PC-3 (cell line): ENCODE results near the gene MAPK1. TPM values are rescaled to one million over a fixed set of nuclear protein-coding genes. Genes with fewer than 3 reads are reported as not detected.
"Not testable (repeated sequence)": the region's sequence is repeated elsewhere in the genome, so short reads cannot be mapped to it uniquely, and the experiment has no call there.

ENCODE experiments used
- ATAC-seq: fragments of 200-7000 bp; cut with Tn5 transposase; 2 replicates; pipeline ENCODE4 v1.9.1; 2020; ENCODE audit warnings: mild to moderate bottlenecking, moderate library complexity
- BruUV-seq: library from RNA; stranded (reverse); fragments of 400-500 nt; replicated peaks from 2 replicates; lab custom pipeline; 2021; lab: Mats Ljungman, UMichigan
- CTCF ChIA-PET: fragments of 300-600 bp; sonication (Branson Sonifier 250); formaldehyde crosslinking; loops from one replicate; lab custom pipeline; 2022; ENCODE audit warnings: antibody characterized with exemption; lab: Charles Lee
- POLR2A ChIA-PET: fragments of 300-600 bp; sonication (Branson Sonifier 250); formaldehyde crosslinking; loops from one replicate; lab custom pipeline; 2022; ENCODE audit warnings: antibody characterized with exemption; ENCODE audit not compliant: unreplicated experiment; lab: Charles Lee
- DNase-seq: peaks from one replicate; pipeline ENCODE4 v3.0.0-alpha.2; 2015
- H2AFZ ChIP-seq: fragments of 300-600 bp; sonication (generic); 2 replicates; pipeline ENCODE4 v1.6.0; 2016; ENCODE audit warnings: antibody characterized with exemption, low read length
- H3F3A ChIP-seq: fragments of 300-600 bp; sonication (generic); one replicate; pipeline ENCODE4 v1.6.0; 2017; ENCODE audit warnings: antibody characterized with exemption, low read length, control low read depth, mild to moderate bottlenecking; ENCODE audit not compliant: unreplicated experiment
- H3K27ac ChIP-seq: fragments of 300-600 bp; sonication (generic); 2 replicates; pipeline ENCODE4 v1.5.1; 2016; ENCODE audit warnings: mild to moderate bottlenecking, low read length
- H3K27me3 ChIP-seq: fragments of 300-600 bp; sonication (generic); 2 replicates; pipeline ENCODE4 v1.6.1; 2016; ENCODE audit warnings: low read length, mixed read lengths
- H3K36me3 ChIP-seq: fragments of 300-600 bp; sonication (generic); 2 replicates; pipeline ENCODE4 v1.6.1; 2016; ENCODE audit warnings: low read depth, mixed run types, low read length, mixed read lengths
- H3K4me1 ChIP-seq: fragments of 300-600 bp; sonication (generic); 2 replicates; pipeline ENCODE4 v1.5.1; 2016; ENCODE audit warnings: low read length; ENCODE audit not compliant: insufficient read depth
- H3K4me2 ChIP-seq: fragments of 300-600 bp; sonication (generic); 2 replicates; pipeline ENCODE4 v1.6.0; 2016; ENCODE audit warnings: low read length
- H3K4me3 ChIP-seq: fragments of 300-600 bp; sonication (generic); 2 replicates; pipeline ENCODE4 v1.5.1; 2016; ENCODE audit warnings: mild to moderate bottlenecking, low read length, mixed read lengths
- H3K79me2 ChIP-seq: fragments of 300-600 bp; sonication (generic); 2 replicates; pipeline ENCODE4 v1.6.1; 2017; ENCODE audit warnings: low read length, mixed read lengths
- H3K9ac ChIP-seq: fragments of 300-600 bp; sonication (generic); 2 replicates; pipeline ENCODE4 v1.6.0; 2016; ENCODE audit warnings: mild to moderate bottlenecking, low read length
- H3K9me2 ChIP-seq: fragments of 300-600 bp; sonication (generic); replicated peaks from 2 replicates; pipeline ENCODE4 v1.6.1; 2016; ENCODE audit warnings: mixed run types, low read length, mixed read lengths
- H3K9me3 ChIP-seq: fragments of 300-600 bp; sonication (generic); 2 replicates; pipeline ENCODE4 v1.6.1; 2016; ENCODE audit warnings: low read length, mixed read lengths
- H4K20me1 ChIP-seq: fragments of 300-600 bp; sonication (generic); 2 replicates; pipeline ENCODE4 v1.6.1; 2016; ENCODE audit warnings: low read length, mixed read lengths
- EZH2 ChIP-seq: fragments of 300-600 bp; sonication (generic); IDR thresholded peaks from one replicate; pipeline ENCODE4 v1.6.1; 2017; ENCODE audit warnings: antibody characterized with exemption, mild to moderate bottlenecking, low read length; ENCODE audit not compliant: unreplicated experiment
- EZH2phosphoT487 ChIP-seq: fragments of 300-600 bp; sonication (generic); IDR thresholded peaks from 2 replicates; pipeline ENCODE4 v1.6.1; 2018; ENCODE audit warnings: mild to moderate bottlenecking, antibody characterized with exemption, low read length, borderline replicate concordance
- intact Hi-C: fragments of 100-400 bp; cut with micrococcal nuclease; formaldehyde crosslinking; loops from 2 replicates; pipeline ENCODE4 v1.9.0; 2023
- total RNA-seq: library from RNA; depleted of rRNA; stranded (reverse); fragments of >200 nt; gene quantifications from 2 replicates; pipeline ENCODE4 v1.2.3, GENCODE V29; 2014
- TF ChIP-seq, protein P1 (sequence below): fragments of 300-600 bp; sonication (generic); conservative IDR thresholded peaks from 2 replicates; pipeline ENCODE4 v1.5.1; 2017; ENCODE audit warnings: antibody characterized with exemption, low read depth, mild to moderate bottlenecking, low read length

Gene MAPK1
- total RNA-seq, 1 experiment from 2014 or later: 25.1 TPM

DNA sequence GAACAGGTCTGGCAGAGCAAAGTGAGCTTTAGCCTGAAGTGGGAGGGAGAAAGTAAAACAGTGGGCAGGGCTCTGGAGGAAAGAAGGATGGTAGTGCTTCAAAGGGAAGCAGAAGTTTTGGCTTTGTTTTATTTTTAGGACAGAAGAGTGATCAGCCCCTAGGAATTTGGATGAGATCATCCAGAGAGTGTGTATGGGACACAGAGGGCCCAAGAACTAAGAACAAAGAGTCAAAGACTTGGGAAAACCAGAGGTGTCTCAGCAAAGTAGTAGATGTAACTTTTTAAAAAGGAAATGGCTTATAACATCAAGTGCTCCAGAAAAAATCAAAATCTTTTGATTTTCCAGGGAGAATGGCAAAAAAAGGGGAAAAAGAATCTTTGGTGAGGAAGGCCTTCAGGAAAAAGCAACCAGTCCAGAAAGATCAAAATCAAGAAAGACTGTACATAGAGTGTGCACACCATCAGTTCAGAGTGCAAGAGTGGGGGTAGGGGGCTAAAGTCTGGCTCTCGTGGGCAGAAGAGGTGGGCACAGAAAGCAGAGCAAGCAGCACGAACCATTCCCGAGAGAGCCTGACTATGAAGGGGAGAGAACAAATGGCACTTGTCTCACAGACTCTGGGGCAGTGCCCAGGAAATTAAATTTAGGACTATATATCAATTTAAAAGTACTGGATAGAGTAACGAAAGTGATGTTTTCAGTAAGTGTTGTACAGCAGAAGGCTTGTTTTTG, 30.0 kb downstream of the MAPK1 start:
- Histone ChIP-seq H4K20me1 (no peaks in the 10 kb centered on the region; the same call in 1 of the 2 replicates), H3K9me2 (no peaks in the 10 kb centered on the region), H3K27ac (peak overlapping the region; percentile 45), H3K4me1 (peaks cover 9% of the 10 kb centered on the region), H3K79me2 (peaks cover 67% of the 10 kb centered on the region), H3K27me3 (no peaks in the 10 kb centered on the region), H3K9me3 (no peaks in the 10 kb centered on the region), H3K4me3 (no peak overlapping the region), H3K9ac (no peak overlapping the region), H3K4me2 (0 out of 2 replicates have a peak overlapping the region, but pooled peaks have one; percentile 27), H3K36me3 (no peaks in the 10 kb centered on the region), H2AFZ (no peak overlapping the region), H3F3A (no peaks in the 10 kb centered on the region)
- POLR2A ChIA-PET: no interaction called here
- DNase-seq (peak; percentile 64), ATAC-seq (peak; percentile 77)
- intact Hi-C loops: no loop called here
- BruUV-seq: no TSS peak
- TF ChIP-seq, protein P1, sequence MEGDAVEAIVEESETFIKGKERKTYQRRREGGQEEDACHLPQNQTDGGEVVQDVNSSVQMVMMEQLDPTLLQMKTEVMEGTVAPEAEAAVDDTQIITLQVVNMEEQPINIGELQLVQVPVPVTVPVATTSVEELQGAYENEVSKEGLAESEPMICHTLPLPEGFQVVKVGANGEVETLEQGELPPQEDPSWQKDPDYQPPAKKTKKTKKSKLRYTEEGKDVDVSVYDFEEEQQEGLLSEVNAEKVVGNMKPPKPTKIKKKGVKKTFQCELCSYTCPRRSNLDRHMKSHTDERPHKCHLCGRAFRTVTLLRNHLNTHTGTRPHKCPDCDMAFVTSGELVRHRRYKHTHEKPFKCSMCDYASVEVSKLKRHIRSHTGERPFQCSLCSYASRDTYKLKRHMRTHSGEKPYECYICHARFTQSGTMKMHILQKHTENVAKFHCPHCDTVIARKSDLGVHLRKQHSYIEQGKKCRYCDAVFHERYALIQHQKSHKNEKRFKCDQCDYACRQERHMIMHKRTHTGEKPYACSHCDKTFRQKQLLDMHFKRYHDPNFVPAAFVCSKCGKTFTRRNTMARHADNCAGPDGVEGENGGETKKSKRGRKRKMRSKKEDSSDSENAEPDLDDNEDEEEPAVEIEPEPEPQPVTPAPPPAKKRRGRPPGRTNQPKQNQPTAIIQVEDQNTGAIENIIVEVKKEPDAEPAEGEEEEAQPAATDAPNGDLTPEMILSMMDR: no peak
- no peak for TF ChIP-seq EZH2phosphoT487
- TF ChIP-seq EZH2: no peak
- CTCF ChIA-PET: no interaction called here

DNA sequence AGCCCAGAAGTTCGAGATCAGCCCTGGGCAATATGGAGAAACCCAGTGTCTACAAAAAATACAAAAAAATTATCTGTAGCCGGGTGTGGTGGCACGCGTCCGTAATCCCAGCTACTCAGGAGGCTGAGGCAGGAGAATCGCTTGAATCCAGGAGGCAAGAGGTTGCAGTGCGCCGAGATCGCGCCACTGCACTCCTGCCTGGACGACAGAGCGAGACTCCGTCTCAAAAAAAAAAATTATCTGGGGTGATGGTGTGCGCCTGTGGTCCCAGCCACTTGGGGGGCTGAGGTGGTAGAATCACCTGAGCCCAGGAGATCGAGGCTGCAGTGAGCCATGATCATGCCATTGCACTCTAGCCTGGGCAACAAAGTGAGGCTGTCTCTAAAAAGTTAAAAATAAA, 31.0 kb downstream of the MAPK1 start:
- H4K20me1 ChIP-seq, H3F3A ChIP-seq, H3K4me1 ChIP-seq, ATAC-seq, CTCF ChIA-PET, BruUV-seq, H3K27ac ChIP-seq, H3K9me3 ChIP-seq, H3K4me2 ChIP-seq, H3K9ac ChIP-seq, H2AFZ ChIP-seq, H3K36me3 ChIP-seq, H3K9me2 ChIP-seq, intact Hi-C loops, DNase-seq, H3K27me3 ChIP-seq, H3K4me3 ChIP-seq, POLR2A ChIA-PET: not testable (repeated sequence)
- peaks cover 74% of the 10 kb centered on the region for H3K79me2 ChIP-seq

DNA sequence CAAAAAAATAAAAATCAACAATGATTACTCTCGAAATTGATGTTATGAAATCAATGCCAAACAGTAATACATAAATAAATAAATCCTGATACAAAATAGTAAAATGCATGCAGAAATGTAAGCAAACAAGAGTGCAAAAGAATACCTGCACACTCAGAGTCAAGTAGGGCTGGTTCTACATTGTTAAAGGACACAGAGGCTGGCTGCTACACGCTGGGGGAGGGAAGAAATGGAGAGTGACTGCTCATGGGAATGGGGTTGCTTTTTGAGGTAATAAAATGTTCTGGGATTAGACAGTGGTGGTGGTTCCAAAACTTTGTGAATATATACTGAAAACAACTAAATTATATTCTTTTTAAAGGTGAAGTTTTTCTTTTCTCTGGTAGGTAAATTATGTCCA, 32.1 kb downstream of the MAPK1 start:
- Histone ChIP-seq H3K27me3 (no peaks in the 10 kb centered on the region), H3K27ac (no peak overlapping the region), H3K9ac (no peak overlapping the region), H3K79me2 (peaks cover 71% of the 10 kb centered on the region), H3K9me3 (no peaks in the 10 kb centered on the region), H2AFZ (no peak overlapping the region), H3K4me1 (peaks cover 9% of the 10 kb centered on the region), H3K36me3 (no peaks in the 10 kb centered on the region), H3F3A (no peaks in the 10 kb centered on the region), H3K9me2 (no peaks in the 10 kb centered on the region), H4K20me1 (no peaks in the 10 kb centered on the region; the same call in 1 of the 2 replicates), H3K4me2 (no peak overlapping the region), H3K4me3 (no peak overlapping the region)
- intact Hi-C loops: no loop called here
- TF ChIP-seq EZH2: no peak
- no peak for TF ChIP-seq EZH2phosphoT487
- TF ChIP-seq, protein P1: no peak
- BruUV-seq: no TSS peak
- ChIA-PET CTCF (no interaction called here), POLR2A (no interaction called here)
- DNase-seq (no peak), ATAC-seq (no peak)
